Measurements from ENCODE around the gene NKAPL.

The NKAPL gene

GRCh38 chr6:28245206-28245941, 13.7 kb upstream of the NKAPL start:
- DNase-seq: no peak

GRCh38 chr6:28248916-28249315, 10.2 kb upstream of the NKAPL start:
- no peak for DNase-seq

- DNase-seq: no peak
Observed at GRCh38 chr6:28250747-28251146, 8.3 kb upstream of the NKAPL start.

GRCh38 chr6:28251661-28252008, 7.5 kb upstream of the NKAPL start:
- DNase-seq: no peak

GRCh38 chr6:28252009-28252975, 6.8 kb upstream of the NKAPL start, which contains the start of gene ZKSCAN4:
ZKSCAN4 (minus strand) TSS chr6:28252269; CDS start chr6:28251980, 289 bp downstream.
- peak; percentile 74 for DNase-seq

- DNase-seq: no peak
Observed at GRCh38 chr6:28254121-28254519, 5.0 kb upstream of the NKAPL start.

- no peak for DNase-seq
Observed at GRCh38 chr6:28257042-28257441, 2.1 kb upstream of the NKAPL start.

- DNase-seq: no peak
Observed at GRCh38 chr6:28263922-28264321, 4.8 kb downstream of the NKAPL start.

GRCh38 chr6:28264834-28265401, 5.8 kb downstream of the NKAPL start:
- no peak for DNase-seq

GRCh38 chr6:28266563-28266961, 7.5 kb downstream of the NKAPL start:
- DNase-seq: no peak

GRCh38 chr6:28266962-28267694, 8.0 kb downstream of the NKAPL start, which contains the start of gene ZSCAN26:
ZSCAN26 (plus strand) TSS chr6:28267143; CDS start chr6:28271920, 4,777 bp downstream.
- peak; percentile 83 for DNase-seq

GRCh38 chr6:28267695-28268059, 8.6 kb downstream of the NKAPL start:
- DNase-seq: no peak

GRCh38 chr6:28269492-28269891, 10.4 kb downstream of the NKAPL start:
- no peak for DNase-seq

- DNase-seq: no peak
Observed at GRCh38 chr6:28274888-28275287, 15.8 kb downstream of the NKAPL start.

GRCh38 chr6:28277746-28278145, 18.6 kb downstream of the NKAPL start:
- no peak for DNase-seq

GRCh38 chr6:28280595-28281287, 21.6 kb downstream of the NKAPL start:
- DNase-seq: no peak

- DNase-seq: peak; percentile 8
Observed at GRCh38 chr6:28281288-28282064, 22.4 kb downstream of the NKAPL start, which contains the start of gene PGBD1. PGBD1 (plus strand) TSS chr6:28281572; CDS start chr6:28283814, 2,242 bp downstream.

- no peak for DNase-seq
Observed at GRCh38 chr6:28282926-28283325, 23.8 kb downstream of the NKAPL start.

- no peak for DNase-seq
Observed at GRCh38 chr6:28291573-28291972, 32.5 kb downstream of the NKAPL start.

- no peak for DNase-seq
Observed at GRCh38 chr6:28295326-28295725, 36.2 kb downstream of the NKAPL start.

- no peak for DNase-seq
Observed at GRCh38 chr6:28296520-28297060, 37.5 kb downstream of the NKAPL start.

Data from central memory CD4-positive, alpha-beta T cell (primary cell).